UCSD-AML1 (cell line): ENCODE results near the gene KCTD2.
"Not testable (repeated sequence)": the region's sequence is repeated elsewhere in the genome, so short reads cannot be mapped to it uniquely, and the experiment has no call there.

Source experiments
- DNase-seq: peaks from one replicate; lab custom pipeline; 2025; ENCODE audit not compliant: unreplicated experiment; lab: John Stamatoyannopoulos, UW

The KCTD2 gene

GRCh38 chr17:75046407-75047289 is at the start of gene KCTD2, which contains the start of gene ATP5PD:
Gene KCTD2, plus strand, starts transcription at chr17:75047225. Its CDS starts 26 bp downstream, at chr17:75047251.
Gene ATP5PD, minus strand, starts transcription at chr17:75046969. Its CDS starts 4,319 bp downstream, at chr17:75042650.
- peak; percentile 97 for DNase-seq

DNA sequence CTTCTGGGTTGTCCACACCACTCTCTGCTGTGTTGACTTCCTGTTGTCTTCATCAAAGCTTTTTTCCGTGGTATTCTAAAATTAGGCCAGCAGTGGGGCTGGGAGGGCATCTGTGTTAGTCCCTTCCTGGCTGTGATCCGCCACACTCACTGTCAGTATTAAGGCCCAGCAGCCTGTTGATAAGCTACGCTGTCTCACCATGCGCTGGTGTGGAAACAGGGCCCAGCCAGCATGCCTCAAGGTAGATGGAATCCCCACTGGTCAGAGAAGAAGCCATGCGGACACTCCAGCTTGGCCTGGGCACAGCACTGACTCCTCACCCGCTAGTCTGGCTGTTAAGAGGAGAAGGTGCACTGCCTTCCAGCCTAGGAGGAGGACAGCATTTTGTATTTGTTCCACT is 48.2 kb upstream of the KCTD2 start:
- peak; percentile 24 for DNase-seq

GRCh38 chr17:74999523-74999922 is 47.5 kb upstream of the KCTD2 start:
- DNase-seq: no peak

DNA sequence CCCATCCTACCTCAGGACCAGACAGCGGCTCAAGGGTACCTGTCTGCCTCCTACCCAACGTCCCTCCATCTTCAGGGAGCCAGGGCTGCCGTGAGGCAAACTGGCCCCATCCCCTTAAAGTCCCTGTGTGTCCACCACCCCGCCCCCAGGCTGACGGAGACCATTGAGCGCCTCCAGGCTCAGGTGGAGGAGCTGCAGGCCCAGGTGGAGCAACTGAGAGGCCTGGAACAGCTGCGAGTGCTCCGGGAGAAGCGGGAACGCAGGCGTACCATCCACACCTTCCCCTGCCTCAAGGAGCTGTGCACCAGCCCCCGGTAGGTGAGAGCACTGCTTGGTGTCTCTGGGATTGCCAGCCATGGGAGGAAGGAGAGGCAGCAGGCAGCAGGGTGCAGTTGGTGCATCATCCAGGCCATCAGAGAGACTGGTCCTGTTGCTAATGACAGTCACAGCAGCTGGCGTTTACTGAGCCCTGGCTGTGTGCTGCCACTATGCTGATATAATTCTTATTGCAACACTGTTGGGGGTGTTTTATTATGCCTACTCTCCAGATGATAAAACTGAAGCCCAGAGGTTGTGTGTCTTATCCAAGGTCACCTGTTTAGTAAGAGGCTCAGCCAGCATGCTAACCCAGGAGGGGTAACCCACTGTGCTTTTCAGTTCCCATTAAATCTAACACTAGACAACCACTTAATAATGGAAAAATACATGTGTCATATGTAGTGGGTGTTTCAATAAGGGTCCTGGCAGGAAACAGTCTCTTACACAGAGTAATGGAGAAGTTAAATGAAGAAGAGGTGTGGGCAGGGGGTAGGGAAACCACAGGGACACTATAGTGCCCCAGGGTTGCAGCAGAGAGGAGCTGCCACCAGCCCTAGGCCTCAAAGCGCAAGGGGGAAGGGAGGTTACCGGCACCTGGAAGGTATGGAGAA is 44.8 kb upstream of the KCTD2 start:
- DNase-seq: no peak

GRCh38 chr17:75003070-75003956 is 43.7 kb upstream of the KCTD2 start:
- DNase-seq: no peak

DNA sequence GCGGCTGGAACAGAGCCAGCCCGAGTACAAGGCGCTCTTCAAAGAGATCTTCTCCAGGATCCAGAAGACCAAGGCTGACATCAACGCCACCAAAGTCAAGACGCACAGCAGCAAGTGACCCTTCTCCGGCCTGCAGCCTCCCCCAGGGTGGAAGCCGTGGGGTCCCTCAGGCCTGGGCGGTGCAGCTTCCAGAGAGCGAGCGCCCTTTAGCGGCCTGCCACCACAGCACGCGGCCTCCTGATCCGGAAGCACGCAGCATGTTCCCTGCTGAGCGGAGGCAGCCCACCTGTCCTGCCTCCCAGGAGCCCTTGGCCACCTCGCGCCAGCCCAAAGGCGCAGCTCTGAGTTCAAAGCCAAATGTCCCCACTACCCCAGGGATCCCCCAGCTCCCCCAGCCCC is 43.1 kb upstream of the KCTD2 start:
- DNase-seq: no peak

- DNase-seq: no peak
Measured at GRCh38 chr17:75004371-75004770, 42.7 kb upstream of the KCTD2 start.

GRCh38 chr17:75005291-75005690 is 41.7 kb upstream of the KCTD2 start:
- DNase-seq: no peak

GRCh38 chr17:75006084-75006483 is 40.9 kb upstream of the KCTD2 start:
- not testable (repeated sequence) for DNase-seq

- no peak for DNase-seq
Measured at GRCh38 chr17:75006653-75007052, 40.4 kb upstream of the KCTD2 start.

- DNase-seq: no peak
Measured at GRCh38 chr17:75008373-75008772, 38.7 kb upstream of the KCTD2 start.

DNA sequence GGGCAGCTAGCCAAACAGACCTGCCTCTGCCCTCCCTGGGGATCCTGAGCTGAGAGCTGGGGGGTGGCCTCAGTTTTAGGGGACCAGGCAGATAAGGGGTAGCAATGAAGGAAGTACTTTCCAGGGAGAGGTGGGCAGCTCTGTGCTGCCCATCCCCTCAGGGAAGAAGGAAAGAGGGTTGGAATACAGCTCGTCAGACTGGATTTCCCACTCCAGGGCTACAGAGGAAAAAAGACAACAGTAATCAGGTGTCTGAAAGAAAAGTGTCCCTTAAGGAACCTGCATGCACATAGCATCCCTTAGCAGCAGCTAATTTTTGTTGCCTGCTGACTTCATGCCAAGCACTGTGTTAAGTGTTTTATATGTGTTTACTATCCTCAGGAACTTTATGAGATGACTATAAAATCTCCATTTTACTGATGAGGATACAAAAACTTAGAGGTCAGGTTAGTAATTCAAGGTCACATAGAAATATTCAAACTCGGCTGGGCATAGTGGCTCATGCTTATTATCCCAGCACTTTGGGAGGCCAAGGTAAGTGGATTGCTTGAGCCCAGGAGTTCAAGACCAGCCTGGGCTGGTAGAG is 37.8 kb upstream of the KCTD2 start:
- no peak for DNase-seq

DNA sequence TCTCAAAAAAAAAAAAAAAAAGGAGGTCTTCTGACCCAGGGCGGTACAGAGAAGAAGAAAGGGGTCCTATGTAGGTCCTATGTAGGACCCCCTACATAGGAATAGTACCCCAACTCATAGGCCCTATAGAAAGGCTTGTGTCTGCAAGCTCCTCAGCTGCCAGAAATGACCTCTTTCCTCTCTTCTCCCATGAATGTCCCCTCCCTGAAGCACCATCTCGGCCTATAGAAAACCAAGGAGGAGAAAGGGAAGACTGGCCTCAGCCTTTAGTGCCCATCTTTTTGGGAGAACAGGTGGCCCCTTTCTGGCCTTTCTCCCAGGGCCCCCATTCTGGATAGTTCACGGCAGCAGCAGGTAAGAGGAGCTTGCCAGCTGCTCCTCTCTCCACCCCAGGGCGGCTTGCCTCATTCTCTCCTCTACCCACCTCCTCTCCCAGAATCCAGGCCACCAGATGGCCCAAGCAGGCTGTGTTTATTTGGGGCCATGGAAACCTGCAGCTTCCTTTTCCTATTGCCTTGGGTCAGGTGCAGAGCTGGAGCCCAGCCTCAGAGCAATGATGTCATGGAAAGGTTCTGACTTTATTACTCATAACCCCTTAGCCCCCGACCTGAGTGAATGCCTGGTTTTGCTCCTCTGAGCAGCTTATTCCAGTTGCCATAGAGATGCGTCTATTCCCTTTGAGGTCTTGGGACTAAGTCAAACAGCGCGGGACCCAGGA is 36.2 kb upstream of the KCTD2 start:
- peak; percentile 43 for DNase-seq

DNA sequence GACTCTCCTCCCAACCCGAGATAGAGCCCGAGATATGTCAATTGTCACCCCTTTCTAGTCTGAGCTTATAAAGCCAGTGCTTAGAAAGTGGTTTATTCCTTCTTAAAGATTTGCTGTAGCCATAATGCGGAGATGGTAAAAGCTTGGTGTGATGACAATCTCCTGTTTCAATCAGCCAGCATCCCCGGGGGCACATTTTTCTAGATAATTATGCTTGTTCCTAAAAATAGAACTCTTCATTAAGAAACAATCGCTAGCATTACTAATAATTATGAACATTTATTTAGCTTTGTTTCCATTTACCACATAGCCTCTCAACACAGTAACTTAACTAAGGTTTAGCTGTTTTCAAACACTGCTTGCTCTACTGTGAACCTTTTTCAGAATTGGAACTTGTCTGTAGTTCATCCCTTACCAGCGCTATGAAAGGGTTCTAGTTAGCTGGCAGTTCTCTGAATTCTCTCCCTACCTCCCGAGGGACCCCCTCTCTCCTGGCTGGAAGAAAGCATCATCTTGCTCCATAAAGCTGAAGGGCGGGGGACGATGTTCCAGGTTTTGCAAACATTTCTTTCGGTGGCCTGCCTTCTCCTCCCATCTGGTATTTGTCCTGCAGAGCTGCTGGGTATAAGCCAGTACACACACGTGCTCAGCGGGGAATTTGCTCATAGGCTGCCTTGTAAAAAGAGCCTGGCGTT is 35.5 kb upstream of the KCTD2 start:
- DNase-seq: no peak

DNA sequence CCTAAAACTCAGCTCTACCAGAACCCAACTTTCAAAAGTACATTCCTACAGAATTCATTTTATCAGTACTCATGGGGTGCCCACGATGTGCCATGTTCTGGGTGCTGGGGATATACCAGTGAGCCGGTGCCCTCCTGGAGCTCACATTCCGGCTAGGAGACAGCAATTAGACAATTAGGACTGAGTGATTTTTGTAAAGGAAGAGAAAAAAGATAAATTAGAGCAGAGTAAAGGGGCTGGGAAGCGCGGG is 35.0 kb upstream of the KCTD2 start:
- no peak for DNase-seq

GRCh38 chr17:75012346-75013091 is 34.5 kb upstream of the KCTD2 start, which contains the start of gene MRPL58:
Gene MRPL58, plus strand, starts transcription at chr17:75012670. Its CDS starts 17 bp downstream, at chr17:75012687.
- peak; percentile 88 for DNase-seq

DNA sequence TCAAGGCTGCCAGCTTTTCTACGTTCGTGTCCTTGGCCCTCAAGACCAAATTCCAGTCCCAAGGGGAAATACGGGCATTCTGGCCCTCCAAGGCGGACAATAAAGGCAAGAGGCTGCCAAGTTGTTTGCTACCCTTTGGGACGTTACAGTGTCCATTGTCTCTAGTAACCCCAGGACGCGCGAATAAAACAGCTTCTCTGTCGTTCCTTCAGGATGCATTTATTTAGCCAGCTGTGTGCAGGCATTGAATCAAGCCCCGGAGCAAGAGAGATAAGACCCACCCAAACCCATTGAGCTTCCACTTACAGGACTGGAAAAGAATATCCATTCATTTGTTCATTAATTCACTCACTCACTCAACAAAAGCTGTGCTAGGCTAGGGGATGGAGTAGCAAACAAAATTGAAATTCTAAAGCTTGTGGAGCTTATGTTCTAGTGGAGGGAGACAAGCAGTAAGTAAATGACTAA is 33.9 kb upstream of the KCTD2 start:
- DNase-seq: no peak

GRCh38 chr17:75019146-75019545 is 27.9 kb upstream of the KCTD2 start:
- DNase-seq: no peak
